PC-3 (cell line): ENCODE measurements around the gene MAML2.

Source experiments
- EZH2 ChIP-seq: fragments of 300-600 bp; sonication (generic); IDR thresholded peaks from one replicate; pipeline ENCODE4 v1.6.1; 2017; ENCODE audit warnings: antibody characterized with exemption, mild to moderate bottlenecking, low read length; ENCODE audit not compliant: unreplicated experiment
- EZH2phosphoT487 ChIP-seq: fragments of 300-600 bp; sonication (generic); IDR thresholded peaks from 2 replicates; pipeline ENCODE4 v1.6.1; 2018; ENCODE audit warnings: mild to moderate bottlenecking, antibody characterized with exemption, low read length, borderline replicate concordance
- TF ChIP-seq, protein P1 (sequence below): fragments of 300-600 bp; sonication (generic); conservative IDR thresholded peaks from 2 replicates; pipeline ENCODE4 v1.5.1; 2017; ENCODE audit warnings: antibody characterized with exemption, low read depth, mild to moderate bottlenecking, low read length

DNA sequence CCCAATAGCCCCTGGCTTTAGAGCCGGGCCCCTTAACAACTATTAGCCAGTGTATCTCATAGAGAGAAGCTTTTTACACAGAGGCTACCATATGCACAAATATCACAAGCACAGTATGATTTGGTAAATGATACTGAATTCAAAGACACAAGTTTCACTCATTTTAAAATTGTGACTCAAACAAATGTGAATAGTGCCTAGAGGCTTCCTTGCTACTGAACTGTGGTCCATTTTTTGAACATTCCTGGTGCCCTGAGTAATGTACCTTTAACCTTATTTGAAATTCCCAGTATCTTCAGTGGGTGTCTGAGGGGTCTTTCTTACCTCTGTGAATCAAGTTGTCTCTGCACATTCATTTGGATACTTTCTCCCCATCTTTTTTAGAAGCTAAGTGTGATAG lies 156.2 kb downstream of the MAML2 start:
- TF ChIP-seq EZH2 = no peak
- TF ChIP-seq, protein P1, sequence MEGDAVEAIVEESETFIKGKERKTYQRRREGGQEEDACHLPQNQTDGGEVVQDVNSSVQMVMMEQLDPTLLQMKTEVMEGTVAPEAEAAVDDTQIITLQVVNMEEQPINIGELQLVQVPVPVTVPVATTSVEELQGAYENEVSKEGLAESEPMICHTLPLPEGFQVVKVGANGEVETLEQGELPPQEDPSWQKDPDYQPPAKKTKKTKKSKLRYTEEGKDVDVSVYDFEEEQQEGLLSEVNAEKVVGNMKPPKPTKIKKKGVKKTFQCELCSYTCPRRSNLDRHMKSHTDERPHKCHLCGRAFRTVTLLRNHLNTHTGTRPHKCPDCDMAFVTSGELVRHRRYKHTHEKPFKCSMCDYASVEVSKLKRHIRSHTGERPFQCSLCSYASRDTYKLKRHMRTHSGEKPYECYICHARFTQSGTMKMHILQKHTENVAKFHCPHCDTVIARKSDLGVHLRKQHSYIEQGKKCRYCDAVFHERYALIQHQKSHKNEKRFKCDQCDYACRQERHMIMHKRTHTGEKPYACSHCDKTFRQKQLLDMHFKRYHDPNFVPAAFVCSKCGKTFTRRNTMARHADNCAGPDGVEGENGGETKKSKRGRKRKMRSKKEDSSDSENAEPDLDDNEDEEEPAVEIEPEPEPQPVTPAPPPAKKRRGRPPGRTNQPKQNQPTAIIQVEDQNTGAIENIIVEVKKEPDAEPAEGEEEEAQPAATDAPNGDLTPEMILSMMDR = no peak
- TF ChIP-seq EZH2phosphoT487 = no peak
